H1 (cell line): ENCODE measurements around the gene OTUD5. TPM values are rescaled to one million over a fixed set of nuclear protein-coding genes. Genes with fewer than 3 reads are reported as not detected.

Experiments
- CTCF ChIA-PET: fragments of 300-600 bp; sonication (Branson Sonifier 250); formaldehyde crosslinking; loops from one replicate; lab custom pipeline; 2021; ENCODE audit not compliant: partially characterized antibody; lab: Charles Lee
- POLR2A ChIA-PET: fragments of 300-600 bp; sonication (Branson Sonifier 250); formaldehyde crosslinking; loops from one replicate; lab custom pipeline; 2021; ENCODE audit warnings: inconsistent platforms; ENCODE audit not compliant: partially characterized antibody; lab: Charles Lee
- DNase-seq, 2 experiments: peaks; one replicate each; pipeline versions ENCODE4 v3.0.0 to v3.0.0-alpha.2; 2010 to 2022; ENCODE audit warnings: low spot score in 2 of 2, low read depth in 1 of 2, mixed read lengths in 1 of 2
- FAIRE-seq: peaks from 2 replicates; lab custom pipeline; 2011; peaks lifted over from hg19 to GRCh38; lab: Jason Lieb, UNC
- H2AFZ ChIP-seq: 2 replicates; pipeline ENCODE4 v1.8.1; 2012; ENCODE audit warnings: low read length, inconsistent platforms
- H2AK5ac ChIP-seq: 2 replicates; pipeline ENCODE4 v1.6.1; 2013; ENCODE audit warnings: low read depth, low read length
- H2BK120ac ChIP-seq: replicated peaks from 2 replicates; pipeline ENCODE3; 2013; ENCODE audit warnings: low read depth, low read length, inconsistent platforms
- H2BK12ac ChIP-seq: 2 replicates; pipeline ENCODE4 v1.6.1; 2013; ENCODE audit warnings: low read depth, low read length
- H2BK15ac ChIP-seq: 2 replicates; pipeline ENCODE4 v1.6.1; 2013; ENCODE audit warnings: low read length
- H2BK20ac ChIP-seq: 2 replicates; pipeline ENCODE4 v1.6.1; 2013; ENCODE audit warnings: low read length
- H2BK5ac ChIP-seq: 2 replicates; pipeline ENCODE4 v1.6.1; 2013; ENCODE audit warnings: low read depth, low read length
- H3K14ac ChIP-seq: 2 replicates; pipeline ENCODE4 v1.6.1; 2013; ENCODE audit warnings: inconsistent platforms; ENCODE audit not compliant: insufficient read length
- H3K18ac ChIP-seq: 2 replicates; pipeline ENCODE4 v1.6.1; 2013; ENCODE audit warnings: low read length; ENCODE audit errors: extremely low read depth
- H3K23ac ChIP-seq: 2 replicates; pipeline ENCODE4 v1.6.1; 2013; ENCODE audit warnings: inconsistent platforms; ENCODE audit not compliant: insufficient read length
- H3K23me2 ChIP-seq: 2 replicates; pipeline ENCODE4 v1.6.1; 2013; ENCODE audit warnings: low read depth, low read length
- H3K27ac ChIP-seq: 2 replicates; pipeline ENCODE4 v1.6.1; 2011; ENCODE audit warnings: low read depth, low read length, inconsistent platforms
- H3K27me3 ChIP-seq, 4 experiments: replicated peaks in 1 of 4; 1 replicate in 1 of 4; 2 replicates in 3 of 4; pipeline versions ENCODE4 v1.6.1 to v1.8.1; 2011 to 2013; ENCODE audit warnings: low read length in 3 of 4, mild to moderate bottlenecking in 3 of 4, inconsistent platforms in 2 of 4, mixed read lengths in 2 of 4, moderate library complexity in 1 of 4; ENCODE audit not compliant: control insufficient read depth in 3 of 4, insufficient read depth in 3 of 4; ENCODE audit errors: extremely low read depth in 1 of 4
- H3K36me3 ChIP-seq, 4 experiments: 2 replicates each; pipeline versions ENCODE4 v1.6.1 to v1.8.1; 2011 to 2013; ENCODE audit warnings: mild to moderate bottlenecking in 4 of 4, low read length in 3 of 4, moderate library complexity in 2 of 4, control low read depth in 1 of 4, inconsistent platforms in 1 of 4; ENCODE audit not compliant: insufficient read depth in 4 of 4, control insufficient read depth in 2 of 4
- H3K4ac ChIP-seq: replicated peaks from 2 replicates; pipeline ENCODE3; 2013; ENCODE audit warnings: low read length, low read depth, mixed read lengths, inconsistent platforms; ENCODE audit not compliant: insufficient read length
- H3K4me1 ChIP-seq, 4 experiments: replicated peaks in 1 of 4; 1 replicate in 1 of 4; 2 replicates in 3 of 4; pipeline versions ENCODE4 v1.6.1 to v1.8.1; 2011 to 2013; ENCODE audit warnings: low read length in 3 of 4, inconsistent platforms in 2 of 4, mixed read lengths in 1 of 4; ENCODE audit not compliant: insufficient read depth in 4 of 4, control insufficient read depth in 3 of 4
- H3K4me2 ChIP-seq, 2 experiments: 2 replicates each; pipeline versions ENCODE4 v1.6.1 to v1.8.1; 2011 to 2013; ENCODE audit warnings: low read depth in 2 of 2, low read length in 2 of 2, control low read depth in 1 of 2, inconsistent platforms in 1 of 2, mild to moderate bottlenecking in 1 of 2; ENCODE audit not compliant: insufficient read depth in 1 of 2
- H3K4me3 ChIP-seq, 4 experiments: fragments of 200-600, 300-600 bp in 1 of 4; sonication (generic), shearing (Covaris generic), sonication (Bioruptor Twin) in 1 of 4; 2 replicates each; pipeline versions ENCODE4 v1.5.1 to v1.8.1; 2011 to 2016; ENCODE audit warnings: low read length in 4 of 4, low read depth in 3 of 4, control low read depth in 2 of 4, inconsistent platforms in 2 of 4, mild to moderate bottlenecking in 2 of 4, mixed read lengths in 1 of 4, moderate library complexity in 1 of 4; ENCODE audit not compliant: insufficient read depth in 2 of 4; ENCODE audit errors: extremely low read depth in 1 of 4
- H3K56ac ChIP-seq: replicated peaks from 2 replicates; pipeline ENCODE3; 2013; ENCODE audit warnings: low read depth, mild to moderate bottlenecking, mixed read lengths, low read length, inconsistent platforms; ENCODE audit not compliant: insufficient read length
- H3K79me1 ChIP-seq: 2 replicates; pipeline ENCODE4 v1.6.1; 2013; ENCODE audit warnings: low read depth, low read length, control low read depth
- H3K79me2 ChIP-seq, 2 experiments: 2 replicates each; pipeline versions ENCODE4 v1.6.1 to v1.8.1; 2012 to 2013; ENCODE audit warnings: low read length in 2 of 2, mild to moderate bottlenecking in 2 of 2, inconsistent platforms in 1 of 2; ENCODE audit not compliant: insufficient read depth in 2 of 2, control insufficient read depth in 1 of 2
- H3K9ac ChIP-seq, 4 experiments: replicated peaks in 1 of 4; 1 replicate in 1 of 4; 2 replicates in 3 of 4; pipeline versions ENCODE4 v1.6.1 to v1.8.1; 2011 to 2013; ENCODE audit warnings: low read depth in 3 of 4, low read length in 3 of 4, control low read depth in 2 of 4, mild to moderate bottlenecking in 2 of 4, moderate library complexity in 2 of 4, inconsistent platforms in 1 of 4; ENCODE audit errors: extremely low read depth in 1 of 4
- H3K9me3 ChIP-seq, 2 experiments: 2 replicates each; pipeline versions ENCODE4 v1.6.1 to v1.8.1; 2012 to 2013; ENCODE audit warnings: mild to moderate bottlenecking in 2 of 2, moderate library complexity in 2 of 2, control low read depth in 1 of 2, inconsistent platforms in 1 of 2, low read depth in 1 of 2, low read length in 1 of 2, mixed read lengths in 1 of 2; ENCODE audit not compliant: insufficient read depth in 2 of 2
- H4K20me1 ChIP-seq, 2 experiments: replicated peaks in 1 of 2; 2 replicates each; pipeline versions ENCODE3 to v1.8.1; 2011 to 2013; ENCODE audit warnings: inconsistent platforms in 2 of 2, low read length in 2 of 2, mild to moderate bottlenecking in 1 of 2; ENCODE audit not compliant: insufficient read depth in 2 of 2, control insufficient read depth in 1 of 2
- H4K5ac ChIP-seq: 2 replicates; pipeline ENCODE4 v1.6.1; 2013; ENCODE audit warnings: low read length, low read depth, mixed read lengths, inconsistent platforms; ENCODE audit not compliant: insufficient read length
- H4K8ac ChIP-seq: 2 replicates; pipeline ENCODE4 v1.8.0; 2013; ENCODE audit warnings: mild to moderate bottlenecking, moderate library complexity, low read length, inconsistent platforms; ENCODE audit not compliant: insufficient read depth; ENCODE audit errors: extremely low read depth
- H4K91ac ChIP-seq: replicated peaks from 2 replicates; pipeline ENCODE3; 2013; ENCODE audit warnings: low read length, mixed read lengths, inconsistent platforms; ENCODE audit not compliant: insufficient read length
- CHD2 ChIP-seq: IDR thresholded peaks from 2 replicates; pipeline ENCODE4 v1.6.1; 2012; ENCODE audit warnings: low read length, improper control_type of control experiment
- EP300 ChIP-seq, 2 experiments: IDR thresholded peaks; 1 replicate in 1 of 2; 2 replicates in 1 of 2; pipeline ENCODE4 v1.6.1; 2011 to 2012; ENCODE audit warnings: low read depth in 2 of 2, low read length in 2 of 2, mild to moderate bottlenecking in 2 of 2, borderline replicate concordance in 1 of 2, inconsistent platforms in 1 of 2, moderate library complexity in 1 of 2
- HDAC6 ChIP-seq: IDR thresholded peaks from one replicate; pipeline ENCODE4 v1.7.1; 2012; ENCODE audit warnings: low read depth, mild to moderate bottlenecking, inconsistent platforms, low read length, moderate library complexity
- JUND ChIP-seq: IDR thresholded peaks from 2 replicates; pipeline ENCODE4 v1.6.1; 2011; ENCODE audit warnings: mild to moderate bottlenecking, improper control_type of control experiment, low read length
- KDM1A ChIP-seq: fragments of 200-600, 300-600 bp; sonication (generic); IDR thresholded peaks from 2 replicates; pipeline ENCODE4 v1.7.1; 2016; ENCODE audit warnings: mild to moderate bottlenecking, low read length, borderline replicate concordance
- POLR2AphosphoS5 ChIP-seq: IDR thresholded peaks from 2 replicates; pipeline ENCODE4 v1.6.1; 2011; ENCODE audit warnings: low read depth, low read length
- SIN3A ChIP-seq, 2 experiments: IDR thresholded peaks in 1 of 2; conservative IDR thresholded peaks in 1 of 2; 2 replicates each; pipeline ENCODE4 v1.6.1; 2011 to 2012; ENCODE audit warnings: low read length in 2 of 2, improper control_type of control experiment in 1 of 2, low read depth in 1 of 2, mild to moderate bottlenecking in 1 of 2
- SP1 ChIP-seq: IDR thresholded peaks from 2 replicates; pipeline ENCODE4 v1.6.1; 2011; ENCODE audit warnings: low read depth, low read length
- SUZ12 ChIP-seq: fragments of 200-600 bp; sonication (generic); IDR thresholded peaks from 2 replicates; pipeline ENCODE4 v1.6.1; 2012; ENCODE audit warnings: mild to moderate bottlenecking, inconsistent platforms, low read length, moderate library complexity, mixed read lengths
- TAF7 ChIP-seq: optimal IDR thresholded peaks from 2 replicates; pipeline ENCODE3; 2011; ENCODE audit warnings: low read depth, mild to moderate bottlenecking, inconsistent platforms, low read length, moderate library complexity, borderline replicate concordance
- WGBS, 2 experiments: shearing (Covaris generic) in 1 of 2; methylation state at CpG; one replicate each; pipeline versions ENCODE4 v1.1.6 to v1.1.7; 2013 to 2015; ENCODE audit warnings: low lambda C conversion rate in 2 of 2, mixed read lengths in 2 of 2, inconsistent platforms in 1 of 2, low coverage in 1 of 2, missing lambda C conversion rate in 1 of 2; ENCODE audit not compliant: insufficient replicate concordance in 2 of 2, insufficient coverage in 1 of 2, insufficient read length in 1 of 2; ENCODE audit errors: extremely low coverage in 1 of 2, missing lambda C conversion rate in 1 of 2; 5-methylcytosine and 5-hydroxymethylcytosine counted together
- polyA plus RNA-seq, 7 experiments: library from polyadenylated mRNA; depleted of rRNA in 3 of 7; stranded (reverse) in 5 of 7; unstranded in 2 of 7; fragments of >200 nt in 5 of 7; fragments of 200-250 nt in 2 of 7; gene quantifications; 1 replicate in 5 of 7; 2 replicates in 1 of 7; 4 replicates in 1 of 7; pipeline versions ENCODE4 v1.2.1 to v1.2.3, GENCODE V29; 2011 to 2013; ENCODE audit warnings: missing spikeins in 2 of 7, mixed read lengths in 2 of 7
- total RNA-seq: library from RNA; stranded (reverse); fragmentation: NEBNext Ultra II Directional; extraction: Animal tissue kit (Norgen Biotek cat#: 25700); gene quantifications from 2 replicates; pipeline ENCODE4 v1.2.1, GENCODE V29; 2021

OTUD5 gene
- total and polyA plus RNA-seq, 2 of the 8 experiments (the other 6 are each of a cell fraction or from before 2014, with no cell fraction given) = 46.3 to 53.5 TPM

DNA sequence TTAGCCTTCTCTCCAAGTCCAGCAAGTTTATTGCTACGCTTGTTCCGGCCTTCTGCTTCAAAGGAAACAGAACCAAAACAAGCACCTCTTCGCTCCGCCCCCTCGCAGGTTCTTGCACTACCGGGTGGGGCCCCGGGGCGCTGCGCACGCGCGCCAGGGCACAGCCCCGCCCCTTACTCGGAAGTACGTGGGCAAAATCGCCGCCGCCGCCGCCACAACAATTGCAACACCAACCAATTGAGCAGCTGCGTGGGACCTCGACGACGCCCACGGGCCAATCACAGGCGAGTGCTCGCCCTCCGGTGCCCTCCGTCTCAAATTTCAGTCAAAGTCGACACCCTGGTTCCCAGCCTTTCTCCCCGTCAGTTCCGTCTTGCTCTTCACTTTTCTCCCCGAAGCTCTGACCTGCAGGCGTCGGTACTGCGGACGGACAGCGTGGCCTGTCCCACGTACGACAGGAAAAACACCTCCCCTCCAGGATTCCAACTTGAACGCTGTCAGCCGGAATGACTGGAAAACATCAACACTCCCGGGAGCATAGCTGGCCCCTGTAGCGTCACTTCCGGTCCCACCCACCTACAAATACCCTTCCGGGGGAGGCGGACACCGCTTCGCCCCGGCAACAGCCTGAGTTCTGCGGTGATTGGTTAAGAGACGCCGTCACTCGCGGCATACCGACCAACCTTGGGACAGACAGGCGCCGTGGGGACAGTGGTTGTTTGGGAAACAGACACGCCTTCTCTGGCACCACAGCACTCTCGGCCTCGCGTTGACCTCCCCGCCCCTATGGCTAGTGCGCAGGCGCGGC lies 624 bp upstream of the OTUD5 start:
- ChIA-PET CTCF (interaction anchor here (2.0 to 2.2 kb wide), 2 partner anchors 9 to 15 kb away, joined by 4 to 15 read pairs; partner anchors contain the start of gene KCND1), POLR2A (interaction anchor here (0.6 to 6.7 kb wide), 12 partner anchors 12 to 882 kb away, joined by 3 to 70 read pairs (median 4); partner anchors contain the start of genes KCND1, PQBP1, SLC35A2 and TIMM17B)
- H3K4ac ChIP-seq = no peak overlapping the region
- H3K36me3 ChIP-seq = peaks cover 0 to 13% (median 6%) of the 10 kb centered on the region in 4 experiments; a peak in 6 of 8 replicates
- peak overlapping the region; percentile 98 for H2AFZ ChIP-seq
- peaks cover 0 to 2% of the 10 kb centered on the region in 2 experiments for H4K20me1 ChIP-seq
- H4K5ac ChIP-seq = peak overlapping the region; percentile 87
- DNase-seq (peak; percentile 83 to 88), FAIRE-seq (peak; percentile 90)
- 1% methylated on average over 24 of the region's 66 CpGs; no CpG with 5 or more reads in 1 of the 2 experiments for WGBS, 2 experiments
- peaks cover 16 to 40% of the 10 kb centered on the region in 2 experiments; a peak in 3 of 4 replicates for H3K79me2 ChIP-seq
- H2BK15ac ChIP-seq = no peak overlapping the region
- H4K8ac ChIP-seq = peak overlapping the region; percentile 95
- no peak overlapping the region for H2AK5ac ChIP-seq
- no peak overlapping the region for H4K91ac ChIP-seq
- peak overlapping the region in 3 of 4 experiments; percentile 82 to 97 (median 91); a peak in 6 of 7 replicates for H3K9ac ChIP-seq
- peaks cover 4% of the 10 kb centered on the region; the same call in 1 of the 2 replicates for H3K23me2 ChIP-seq
- H3K56ac ChIP-seq = no peak overlapping the region
- peaks cover 0 to 7% (median 2%) of the 10 kb centered on the region in 4 experiments; a peak in 4 of 7 replicates for H3K4me1 ChIP-seq
- H3K27ac ChIP-seq = peak overlapping the region; percentile 97
- no peak overlapping the region for H3K14ac ChIP-seq
- peaks cover 7% of the 10 kb centered on the region; the same call in 1 of the 2 replicates for H3K79me1 ChIP-seq
- H3K27me3 ChIP-seq = no peaks in the 10 kb centered on the region
- H3K9me3 ChIP-seq = no peaks in the 10 kb centered on the region
- peak overlapping the region; percentile 80 to 94 (median 91) for H3K4me3 ChIP-seq
- H2BK12ac ChIP-seq = peak overlapping the region; percentile 92; the same call in 1 of the 2 replicates
- H2BK5ac ChIP-seq = peak overlapping the region; percentile 96; the same call in 1 of the 2 replicates
- H2BK20ac ChIP-seq = no peak overlapping the region
- no peak overlapping the region; the same call in none of the 2 replicates for H3K18ac ChIP-seq
- H3K4me2 ChIP-seq = peak overlapping the region; percentile 72 to 77
- H2BK120ac ChIP-seq = no peak overlapping the region
- no peak overlapping the region for H3K23ac ChIP-seq
- peak; percentile 20 to 66; a peak in 1 of 4 replicates for TF ChIP-seq SIN3A (conservative IDR thresholded peaks at IDR 0.05 in 1 of 2, IDR thresholded peaks at IDR 0.05 in 1 of 2; ENCODE audit: low read depth in 1 of 2, low read length in 2 of 2)
- TF ChIP-seq EP300 (IDR thresholded peaks at IDR 0.05; ENCODE audit: borderline replicate concordance in 1 of 2, low read depth in 2 of 2, low read length in 2 of 2) = no peak
- TF ChIP-seq SP1 = 0 out of 2 replicates have a peak, but pooled peaks have one; percentile 78
- TF ChIP-seq HDAC6 = no peak
- TF ChIP-seq KDM1A = no peak
- no peak for TF ChIP-seq JUND
- TF ChIP-seq CHD2 = peak; percentile 54
- no peak; the same call in 1 of the 2 replicates for TF ChIP-seq POLR2AphosphoS5
- TF ChIP-seq TAF7 = no peak
- TF ChIP-seq SUZ12 = no peak
